Neural cell (in vitro differentiated cells): ENCODE results near the gene ZNF425. TPM values are rescaled to one million over a fixed set of nuclear protein-coding genes. Genes with fewer than 3 reads are reported as not detected.

Source experiments
- H2AFZ ChIP-seq: fragments of 200-600, 300-800 bp; sonication (generic), shearing (Covaris generic); 2 replicates; pipeline ENCODE4 v1.6.0; 2014; ENCODE audit warnings: low read depth, mild to moderate bottlenecking, antibody characterized with exemption, low read length, moderate library complexity
- H3F3A ChIP-seq: fragments of 200-600 bp; shearing (Covaris generic); 2 replicates; pipeline ENCODE4 v1.6.1; 2016; ENCODE audit warnings: mild to moderate bottlenecking, moderate library complexity, mixed read lengths, antibody characterized with exemption, low read length; ENCODE audit not compliant: insufficient read depth, poor library complexity, severe bottlenecking
- H3K27ac ChIP-seq: fragments of 200-600, 300-800 bp; sonication (generic), shearing (Covaris generic); 2 replicates; pipeline ENCODE4 v1.5.1; 2014; ENCODE audit warnings: mild to moderate bottlenecking, low read length, moderate library complexity
- H3K27me3 ChIP-seq: fragments of 300-800, 200-600 bp; sonication (generic), shearing (Covaris generic); 2 replicates; pipeline ENCODE4 v1.6.0; 2014; ENCODE audit warnings: mild to moderate bottlenecking, low read depth, low read length, moderate library complexity; ENCODE audit not compliant: insufficient read depth
- H3K36me3 ChIP-seq: fragments of 300-800, 200-600 bp; sonication (generic), shearing (Covaris generic); 2 replicates; pipeline ENCODE4 v1.5.1; 2014; ENCODE audit warnings: mild to moderate bottlenecking, antibody characterized with exemption, low read length, moderate library complexity; ENCODE audit not compliant: insufficient read depth
- H3K4me2 ChIP-seq: fragments of 300-800, 200-600 bp; sonication (generic), shearing (Covaris generic); 2 replicates; pipeline ENCODE4 v1.6.0; 2014; ENCODE audit warnings: mild to moderate bottlenecking, low read length
- H3K4me3 ChIP-seq: fragments of 300-800, 200-600 bp; sonication (generic), shearing (Covaris generic); 2 replicates; pipeline ENCODE4 v1.5.1; 2014; ENCODE audit warnings: mild to moderate bottlenecking, low read length, moderate library complexity
- H3K79me2 ChIP-seq: fragments of 200-600 bp; shearing (Covaris generic); replicated peaks from 2 replicates; pipeline ENCODE4 v1.6.0; 2014; ENCODE audit warnings: mild to moderate bottlenecking, low read length, moderate library complexity; ENCODE audit not compliant: insufficient read depth
- H3K9ac ChIP-seq: fragments of 300-800, 200-600 bp; sonication (generic), shearing (Covaris generic); 2 replicates; pipeline ENCODE4 v1.6.1; 2016; ENCODE audit warnings: mild to moderate bottlenecking, low read length, mixed read lengths
- H3K9me2 ChIP-seq: fragments of 200-600 bp; shearing (Covaris generic); 2 replicates; pipeline ENCODE4 v1.6.1; 2016; ENCODE audit warnings: mild to moderate bottlenecking, low read length, mixed read lengths; ENCODE audit not compliant: insufficient read depth
- H3K9me3 ChIP-seq: fragments of 200-600, 300-800 bp; sonication (generic), shearing (Covaris generic); 2 replicates; pipeline ENCODE4 v1.6.1; 2016; ENCODE audit warnings: mild to moderate bottlenecking, mixed run types, low read length, moderate library complexity, mixed read lengths
- H4K20me1 ChIP-seq: fragments of 200-600 bp; shearing (Covaris generic); 2 replicates; pipeline ENCODE4 v1.6.1; 2016; ENCODE audit warnings: mild to moderate bottlenecking, mixed run types; ENCODE audit not compliant: insufficient read depth
- CTCF ChIP-seq: fragments of 450-650 bp; IDR thresholded peaks from 2 replicates; pipeline ENCODE4 v1.5.1; 2014; ENCODE audit warnings: antibody characterized with exemption, mild to moderate bottlenecking, moderate library complexity; ENCODE audit not compliant: poor library complexity, severe bottlenecking
- EP300 ChIP-seq: fragments of 450-650 bp; conservative IDR thresholded peaks from 2 replicates; pipeline ENCODE4 v1.6.1; 2014; ENCODE audit warnings: antibody characterized with exemption, mild to moderate bottlenecking, moderate library complexity; ENCODE audit not compliant: poor library complexity, severe bottlenecking
- EZH2 ChIP-seq: fragments of 200-600, 300-800 bp; shearing (Covaris generic), sonication (generic); IDR thresholded peaks from 2 replicates; pipeline ENCODE4 v1.6.1; 2014; ENCODE audit warnings: antibody characterized with exemption, low read length, borderline replicate concordance, mild to moderate bottlenecking; ENCODE audit not compliant: insufficient read depth, poor library complexity, severe bottlenecking
- MXI1 ChIP-seq: fragments of 450-650 bp; conservative IDR thresholded peaks from 2 replicates; pipeline ENCODE4 v1.6.1; 2014; ENCODE audit warnings: antibody characterized with exemption, mild to moderate bottlenecking; ENCODE audit not compliant: poor library complexity, severe bottlenecking
- POLR2AphosphoS5 ChIP-seq: IDR thresholded peaks from 2 replicates; pipeline ENCODE4 v1.6.1; 2012
- RAD21 ChIP-seq: fragments of 450-650 bp; conservative IDR thresholded peaks from 2 replicates; pipeline ENCODE4 v1.6.1; 2014; ENCODE audit warnings: antibody characterized with exemption, mild to moderate bottlenecking, moderate library complexity
- REST ChIP-seq: IDR thresholded peaks from 2 replicates; pipeline ENCODE4 v1.6.1; 2012; ENCODE audit warnings: borderline replicate concordance
- SMC3 ChIP-seq: fragments of 450-650 bp; conservative IDR thresholded peaks from 2 replicates; pipeline ENCODE4 v1.6.1; 2014; ENCODE audit warnings: antibody characterized with exemption, mild to moderate bottlenecking, moderate library complexity; ENCODE audit not compliant: poor library complexity
- TAF1 ChIP-seq: IDR thresholded peaks from 2 replicates; pipeline ENCODE4 v1.6.1; 2012; ENCODE audit warnings: low read depth
- polyA plus RNA-seq: library from polyadenylated mRNA; depleted of rRNA; stranded (reverse); fragments of >200 nt; gene quantifications from 2 replicates; pipeline ENCODE4 v1.2.3, GENCODE V29; 2014

ZNF425 gene
- polyA plus RNA-seq, 1 donor from 2014 or later: 5.1 TPM

- Histone ChIP-seq H3K4me2 (no peak overlapping the region), H3F3A (peaks cover 2% of the 10 kb centered on the region), H2AFZ (no peak overlapping the region), H3K27me3 (no peaks in the 10 kb centered on the region), H3K27ac (no peak overlapping the region), H3K9ac (no peak overlapping the region), H3K9me3 (no peaks in the 10 kb centered on the region), H3K79me2 (no peaks in the 10 kb centered on the region), H3K4me3 (no peak overlapping the region), H4K20me1 (no peaks in the 10 kb centered on the region), H3K9me2 (no peaks in the 10 kb centered on the region), H3K36me3 (no peaks in the 10 kb centered on the region)
- TF ChIP-seq RAD21: no peak
- TF ChIP-seq SMC3: no peak
- TF ChIP-seq CTCF: no peak
- TF ChIP-seq EP300: no peak
- no peak for TF ChIP-seq TAF1
- TF ChIP-seq REST: no peak
- TF ChIP-seq EZH2: no peak
- TF ChIP-seq POLR2AphosphoS5: no peak
- no peak for TF ChIP-seq MXI1
Observed at GRCh38 chr7:149141893-149142292, 15.8 kb upstream of the ZNF425 start.

GRCh38 chr7:149140831-149141230 is 14.7 kb upstream of the ZNF425 start:
- Histone ChIP-seq H3K4me3 (no peak overlapping the region), H3K9me3 (no peaks in the 10 kb centered on the region), H4K20me1 (no peaks in the 10 kb centered on the region), H3K9me2 (no peaks in the 10 kb centered on the region), H2AFZ (no peak overlapping the region), H3K27ac (no peak overlapping the region), H3K9ac (no peak overlapping the region), H3K4me2 (no peak overlapping the region), H3F3A (no peaks in the 10 kb centered on the region), H3K27me3 (no peaks in the 10 kb centered on the region), H3K36me3 (no peaks in the 10 kb centered on the region), H3K79me2 (no peaks in the 10 kb centered on the region)
- TF ChIP-seq RAD21 (no peak), POLR2AphosphoS5 (no peak), MXI1 (no peak), TAF1 (no peak), SMC3 (no peak), EP300 (no peak), EZH2 (no peak), REST (no peak), CTCF (no peak)
